GM18499 (cell line): ENCODE results near the gene GCH1.
"Not testable (repeated sequence)": the region's sequence is repeated elsewhere in the genome, so short reads cannot be mapped to it uniquely, and the experiment has no call there.

Source experiments
- ATAC-seq: cut with Tn5 transposase; IDR thresholded peaks from one replicate; pipeline ENCODE4 v1.9.1; 2021; ENCODE audit warnings: moderate number of reproducible peaks; ENCODE audit not compliant: insufficient read depth, unreplicated experiment

Gene GCH1

DNA sequence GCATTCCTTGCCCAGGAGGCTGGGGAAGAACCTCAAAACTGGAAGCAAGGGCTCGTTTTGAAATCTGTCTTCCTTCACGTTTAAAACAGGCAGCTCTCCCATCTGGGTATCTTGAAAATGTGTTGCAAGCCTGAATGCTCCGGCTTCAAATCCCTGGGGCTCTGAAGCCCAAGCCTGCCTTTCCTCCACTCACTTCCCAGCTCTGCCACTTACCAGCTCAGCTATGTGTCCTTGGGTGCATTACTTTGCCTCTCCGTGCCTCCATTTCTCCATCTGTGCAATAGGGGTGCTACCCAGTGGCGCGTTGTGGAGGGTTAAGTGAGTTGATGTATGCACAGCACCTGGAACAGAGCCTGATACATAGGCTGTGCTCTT, 97.6 kb downstream of the GCH1 start:
- ATAC-seq = no peak

DNA sequence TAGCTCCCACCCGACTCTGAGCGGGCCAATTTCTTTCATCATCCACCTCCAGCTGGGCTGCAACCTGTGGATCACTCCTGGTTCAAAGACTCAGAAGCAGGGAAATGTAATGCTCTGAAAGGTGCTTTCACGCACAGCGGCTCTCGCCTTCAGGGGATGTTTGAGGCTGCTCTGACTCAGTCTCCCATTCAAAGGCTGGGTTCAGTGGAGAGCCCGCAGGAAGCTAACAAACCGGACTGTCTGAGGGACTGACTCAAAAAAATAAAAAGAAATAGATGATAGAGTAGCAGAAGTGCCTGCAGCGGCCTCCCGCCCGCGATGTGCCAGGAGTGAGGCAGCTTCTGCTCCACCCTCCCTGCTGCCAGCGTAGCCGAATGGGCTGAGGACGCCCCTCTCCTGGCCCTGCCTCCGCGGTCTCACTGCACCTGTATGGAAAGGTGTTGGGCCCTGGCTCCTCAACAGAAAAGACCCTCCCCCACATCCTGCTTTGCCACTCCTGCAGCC, 98.0 kb downstream of the GCH1 start:
- no peak for ATAC-seq

DNA sequence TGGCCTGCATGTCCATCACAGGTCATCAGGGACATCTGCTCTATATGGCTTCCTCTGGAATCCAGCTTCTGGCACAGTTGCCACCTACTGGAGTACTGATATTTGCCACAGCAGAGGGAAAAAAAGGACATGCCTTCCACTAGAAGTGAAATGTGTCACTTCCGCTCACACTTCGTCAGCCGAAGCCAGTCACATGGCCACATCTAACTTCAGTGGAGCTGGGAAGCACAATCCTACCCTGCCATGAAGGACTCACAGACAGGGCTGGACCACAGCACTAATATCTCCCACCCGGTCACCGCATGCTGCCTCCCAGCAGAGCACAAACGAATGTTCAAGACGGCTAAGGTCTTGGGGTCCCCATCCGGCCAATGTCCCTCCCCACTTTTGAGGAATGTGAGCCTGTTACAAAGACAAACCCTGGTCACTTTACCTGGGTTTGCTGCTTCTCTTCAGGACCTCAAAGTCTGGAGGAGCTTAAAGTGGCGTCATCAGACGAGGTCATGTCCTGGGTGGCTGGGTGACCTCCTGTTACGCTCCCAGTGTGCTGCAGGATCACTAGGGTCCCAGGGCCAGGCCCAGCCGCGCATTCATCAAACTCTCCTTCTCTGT, 98.6 kb downstream of the GCH1 start:
- ATAC-seq = no peak

DNA sequence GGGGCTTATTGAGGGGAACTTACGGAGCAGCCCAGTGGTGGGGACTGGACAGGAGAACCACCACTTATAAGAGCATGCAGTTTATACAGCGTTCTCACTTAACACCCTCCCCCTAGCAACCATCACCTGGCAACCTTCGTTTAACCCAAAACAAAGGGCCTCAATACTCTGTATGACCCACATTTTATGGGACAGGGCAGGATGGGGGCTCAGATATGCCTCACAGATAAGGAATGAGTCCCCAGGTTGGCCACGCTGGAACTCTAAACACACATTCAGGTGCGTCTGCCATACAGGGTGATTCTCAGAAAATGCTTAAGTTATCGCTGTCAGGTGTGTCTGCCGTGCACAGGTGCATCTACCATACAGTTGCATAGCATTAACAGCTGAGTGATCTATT, 99.2 kb downstream of the GCH1 start:
- ATAC-seq = no peak

DNA sequence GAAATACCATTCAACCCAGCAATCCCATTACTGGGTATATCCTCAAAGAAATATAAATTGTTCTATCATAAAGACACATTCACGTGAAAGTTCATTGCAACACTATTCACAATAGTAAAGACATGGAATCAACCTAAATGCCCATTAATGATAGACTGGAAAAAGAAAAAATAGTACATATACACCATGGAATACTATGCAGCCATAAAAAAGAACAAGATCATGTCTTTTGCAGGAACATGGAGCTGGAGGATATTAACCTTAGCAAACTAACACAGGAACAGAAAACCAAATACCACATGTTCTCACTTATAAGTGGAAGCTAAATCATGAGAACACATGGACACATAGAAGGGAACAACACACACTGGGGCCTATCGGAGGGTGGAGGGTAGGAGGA, 101.1 kb downstream of the GCH1 start:
- ATAC-seq = not testable (repeated sequence)

DNA sequence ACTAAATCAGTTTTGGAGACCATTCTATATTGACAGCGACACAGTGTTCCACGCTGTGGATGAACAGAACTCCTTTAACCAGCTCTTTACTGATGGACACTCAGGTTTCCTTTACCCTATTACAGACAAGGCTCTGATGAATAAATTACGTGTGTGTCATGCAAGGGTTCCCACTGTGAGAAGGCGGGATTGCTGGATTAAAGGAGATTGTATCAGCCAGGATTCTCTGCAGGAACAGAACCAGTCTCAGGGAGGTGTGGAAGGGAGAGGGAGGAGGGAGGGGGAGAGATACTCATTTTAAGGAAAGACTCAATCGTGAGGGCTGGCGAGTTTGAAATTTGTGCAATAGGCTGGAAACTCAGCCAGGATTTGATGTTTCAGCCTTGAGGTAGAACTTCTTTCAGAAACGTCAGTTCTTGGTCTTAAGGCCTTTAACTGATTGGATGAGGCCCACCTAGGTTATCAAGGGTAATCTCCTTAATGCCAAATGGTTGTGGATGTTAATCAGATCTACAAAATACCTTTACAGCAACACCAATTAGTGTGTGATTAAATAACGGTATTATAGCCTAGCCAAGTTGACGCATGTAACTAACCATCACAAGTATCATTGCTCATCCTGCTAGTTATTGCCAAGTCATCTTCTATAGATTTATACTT, 104.0 kb downstream of the GCH1 start:
- no peak for ATAC-seq

DNA sequence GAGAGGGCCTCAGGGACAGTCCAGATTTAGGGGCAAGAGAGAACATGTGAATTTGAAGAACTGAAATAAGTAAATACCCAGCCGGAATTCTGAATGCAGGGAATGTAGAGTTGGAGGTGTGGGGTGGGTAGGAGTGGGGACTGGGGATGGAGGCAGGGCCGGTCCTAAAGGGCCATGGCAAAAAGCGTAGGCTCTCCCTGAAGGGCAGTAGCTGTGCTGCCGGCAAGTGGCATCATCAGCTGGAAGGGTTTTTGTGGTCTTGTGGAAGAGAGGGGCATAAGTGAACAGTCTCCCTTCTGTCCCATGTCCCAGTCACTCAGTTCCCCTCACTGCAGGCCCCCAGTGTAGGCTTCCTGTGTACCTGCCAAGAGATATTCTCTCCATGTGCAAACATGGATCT, 104.6 kb downstream of the GCH1 start:
- ATAC-seq = no peak

DNA sequence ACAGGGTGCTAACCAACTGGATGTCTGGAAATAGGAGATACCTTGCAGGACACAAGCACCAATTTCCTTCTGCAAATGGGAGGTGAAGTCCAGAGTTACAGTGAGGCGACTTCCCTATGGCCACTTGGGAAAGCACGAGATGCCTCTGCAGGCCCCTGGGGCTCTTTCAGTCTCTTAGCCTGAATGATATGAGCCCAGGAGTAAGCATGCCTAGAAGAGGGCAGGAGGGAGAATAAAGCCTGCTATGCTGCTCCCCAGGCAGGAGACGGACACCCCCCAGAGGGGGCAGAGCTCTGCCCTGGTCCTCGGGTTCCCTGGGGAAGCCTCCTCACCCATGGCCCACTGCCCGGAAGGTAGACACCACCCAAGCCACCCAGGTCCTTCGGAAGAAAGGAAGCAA, 105.1 kb downstream of the GCH1 start:
- no peak for ATAC-seq

DNA sequence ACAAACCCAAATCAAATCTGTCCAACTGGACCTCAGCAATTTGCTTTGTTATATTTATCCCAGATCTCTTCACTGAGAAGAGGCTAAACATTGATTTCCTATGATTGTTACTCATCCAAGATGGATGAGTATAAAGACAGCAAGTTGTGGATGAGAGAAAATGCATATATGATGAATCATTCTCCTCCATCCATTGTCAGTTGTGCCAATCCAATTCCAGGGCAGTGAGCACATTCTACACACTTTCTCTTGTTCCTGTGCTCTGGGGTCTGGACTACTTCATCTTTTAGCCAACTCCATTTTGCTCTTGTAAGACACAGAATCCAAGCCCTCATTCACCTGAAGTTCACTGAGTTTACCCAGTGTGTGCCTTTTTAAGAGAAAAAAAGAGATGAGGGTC, 105.7 kb downstream of the GCH1 start:
- ATAC-seq = no peak

DNA sequence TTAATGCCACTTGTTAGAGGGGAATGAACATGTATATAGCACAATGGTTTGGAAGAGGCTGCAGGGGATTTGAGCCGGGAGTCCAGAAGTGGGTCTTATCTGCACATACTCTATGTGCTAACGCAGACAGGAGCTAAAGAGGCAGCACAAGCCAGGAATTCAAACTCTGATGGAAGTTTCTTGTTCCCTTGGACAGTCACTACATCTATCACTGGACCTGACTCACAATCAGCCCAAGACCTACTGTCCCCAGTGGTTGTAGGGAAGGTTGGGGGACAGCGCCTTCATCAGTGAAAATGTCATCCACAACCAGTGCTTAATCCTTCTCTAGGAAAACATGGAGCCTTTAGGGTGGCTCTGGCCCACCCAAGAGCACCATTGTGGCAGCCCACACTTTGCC, 107.8 kb downstream of the GCH1 start:
- no peak for ATAC-seq

DNA sequence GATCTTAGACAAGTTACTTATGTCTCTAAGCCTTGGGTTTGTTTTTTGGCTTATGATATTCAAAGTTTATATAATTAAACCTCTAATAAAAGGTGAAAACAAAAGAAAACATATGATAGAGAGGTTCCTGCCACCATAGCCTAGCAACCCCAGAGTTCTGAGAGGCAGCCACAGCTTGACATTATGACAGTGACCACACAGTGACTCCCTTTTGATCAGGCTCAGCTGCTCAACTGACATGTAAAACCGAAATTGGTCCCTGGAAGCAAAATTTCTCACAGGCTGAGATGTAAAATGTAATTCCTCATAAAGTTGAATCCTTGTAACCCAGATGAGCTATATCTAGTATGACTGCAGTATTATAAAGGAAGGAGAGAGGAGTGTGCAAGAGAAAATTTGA, 108.5 kb downstream of the GCH1 start:
- no peak for ATAC-seq

DNA sequence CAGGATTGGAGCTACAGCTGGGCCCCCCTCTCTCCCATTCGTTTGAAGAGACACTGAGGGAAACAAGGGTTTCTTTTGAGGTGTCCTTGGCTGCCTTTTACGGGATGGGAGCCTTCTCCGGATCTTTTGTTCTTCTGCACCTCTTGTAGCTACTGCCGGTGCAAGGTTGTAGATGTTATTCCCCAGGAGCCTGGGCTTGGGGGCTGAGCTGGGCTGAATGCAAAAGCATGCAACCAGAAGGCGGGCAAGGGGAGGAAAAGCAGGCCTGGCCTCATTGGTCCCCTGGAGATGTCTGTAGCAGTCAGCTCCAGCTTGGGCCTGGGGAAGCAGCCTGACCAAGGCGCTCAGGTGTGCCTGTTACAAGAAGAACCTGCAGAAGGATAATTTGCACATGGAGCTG, 110.3 kb downstream of the GCH1 start:
- ATAC-seq = no peak
